K562 (cell line): ENCODE measurements around the gene ME3. TPM values are rescaled to one million over a fixed set of nuclear protein-coding genes. Genes with fewer than 3 reads are reported as not detected.

Experiments used
- CBX5 ChIP-seq: IDR thresholded peaks from 2 replicates; pipeline ENCODE4 v1.6.1; 2014; ENCODE audit warnings: low read depth, borderline replicate concordance
- CBX8 ChIP-seq: fragments of 200-600 bp; sonication (generic); IDR thresholded peaks from 2 replicates; pipeline ENCODE4 v1.6.1; 2012; ENCODE audit warnings: borderline replicate concordance, mixed run types, low read depth, mild to moderate bottlenecking, moderate library complexity, mixed read lengths, low read length, control low read depth, inconsistent platforms; ENCODE audit not compliant: poor library complexity, severe bottlenecking; ENCODE audit errors: extremely low read depth
- CC2D1A ChIP-seq: fragments of 450-650 bp; IDR thresholded peaks from 2 replicates; pipeline ENCODE4 v1.6.1; 2017; ENCODE audit warnings: mild to moderate bottlenecking
- KDM5B ChIP-seq: fragments of 200-600 bp; sonication (generic); IDR thresholded peaks from 2 replicates; pipeline ENCODE4 v1.6.1; 2012; ENCODE audit warnings: low read depth, mild to moderate bottlenecking, moderate library complexity, low read length, control low read depth, inconsistent platforms; ENCODE audit not compliant: insufficient replicate concordance
- MED1 ChIP-seq: sonication (generic); formaldehyde crosslinking; IDR thresholded peaks from 2 replicates; pipeline ENCODE4 v1.8.1; 2023; ENCODE audit warnings: missing genetic modification reagents, borderline replicate concordance
- MYC ChIP-seq, 2 experiments: fragments of 250-450 bp in 1 of 2; sonication (Bioruptor Pico) in 1 of 2; IDR thresholded peaks; 2 replicates each; pipeline versions ENCODE4 v1.5.1 to v1.6.1; 2012 to 2021; ENCODE audit warnings: low read depth in 2 of 2, borderline replicate concordance in 1 of 2, improper control_type of control experiment in 1 of 2, low read length in 1 of 2, mild to moderate bottlenecking in 1 of 2, moderate library complexity in 1 of 2
- POU5F1 ChIP-seq: fragments of 150-350 bp; IDR thresholded peaks from 2 replicates; pipeline ENCODE4 v1.6.1; 2014; ENCODE audit warnings: borderline replicate concordance, low read length, low read depth, mild to moderate bottlenecking; ENCODE audit not compliant: partially characterized antibody
- SMARCA5 ChIP-seq: fragments of 450-650 bp; IDR thresholded peaks from 2 replicates; pipeline ENCODE4 v1.6.1; 2016
- ZFP1 ChIP-seq: fragments of 450-650 bp; formaldehyde crosslinking; IDR thresholded peaks from 2 replicates; pipeline ENCODE4 v1.4.0; 2020; ENCODE audit warnings: mild to moderate bottlenecking, mixed read lengths
- ZNF592 ChIP-seq: fragments of 450-650 bp; IDR thresholded peaks from 2 replicates; pipeline ENCODE4 v1.6.1; 2017; ENCODE audit warnings: antibody characterized with exemption, mild to moderate bottlenecking
- ZNF695 ChIP-seq: fragments of 450-650 bp; formaldehyde crosslinking; IDR thresholded peaks from 2 replicates; pipeline ENCODE4 v1.4.0; 2020; ENCODE audit warnings: mild to moderate bottlenecking, moderate library complexity
- polyA plus RNA-seq, 8 experiments: library from polyadenylated mRNA; depleted of rRNA in 4 of 8; stranded (reverse) in 5 of 8; unstranded in 3 of 8; fragments of >200 nt; fragmentation: Nextera tagmentation in 2 of 8; fragmentation: Illumina TruSeq in 1 of 8; extraction: Ambion mirVana in 2 of 8; extraction: Trizol in 1 of 8; gene quantifications; 2 replicates each; pipeline versions ENCODE4 v1.2.1 to v1.2.3, GENCODE V29; 2011 to 2014; ENCODE audit warnings: inconsistent platforms in 1 of 8, missing spikeins in 1 of 8
- total RNA-seq, 7 experiments: library from RNA; depleted of rRNA in 6 of 7; stranded (reverse); fragments of >200 nt in 6 of 7; fragmentation: Illumina TruSeq in 2 of 7; extraction: Trizol in 2 of 7; gene quantifications; 2 replicates each; pipeline versions ENCODE4 v1.2.1 to v1.2.3, GENCODE V29; 2011 to 2021; ENCODE audit warnings: low replicate concordance in 1 of 7
- TF ChIP-seq, protein P1 (sequence below), 2 experiments: IDR thresholded peaks; 2 replicates each; pipeline ENCODE4 v1.6.1; 2012; ENCODE audit warnings: improper control_type of control experiment in 2 of 2, low read depth in 2 of 2, low read length in 2 of 2, borderline replicate concordance in 1 of 2
- TF ChIP-seq, protein P2 (sequence below): IDR thresholded peaks from 2 replicates; pipeline ENCODE4 v1.6.1; 2011; ENCODE audit warnings: borderline replicate concordance, low read depth, mild to moderate bottlenecking, moderate library complexity, low read length; ENCODE audit not compliant: insufficient read depth, poor library complexity, severe bottlenecking
- TF ChIP-seq, protein P3 (sequence below): fragments of 450-650 bp; formaldehyde crosslinking; IDR thresholded peaks from 2 replicates; pipeline ENCODE4 v1.4.0; 2020; ENCODE audit warnings: mild to moderate bottlenecking, moderate library complexity

Gene ME3
- total and polyA plus RNA-seq, 9 of the 15 experiments (the other 6 are each of a cell fraction or from before 2014, with no cell fraction given) = not detected

DNA sequence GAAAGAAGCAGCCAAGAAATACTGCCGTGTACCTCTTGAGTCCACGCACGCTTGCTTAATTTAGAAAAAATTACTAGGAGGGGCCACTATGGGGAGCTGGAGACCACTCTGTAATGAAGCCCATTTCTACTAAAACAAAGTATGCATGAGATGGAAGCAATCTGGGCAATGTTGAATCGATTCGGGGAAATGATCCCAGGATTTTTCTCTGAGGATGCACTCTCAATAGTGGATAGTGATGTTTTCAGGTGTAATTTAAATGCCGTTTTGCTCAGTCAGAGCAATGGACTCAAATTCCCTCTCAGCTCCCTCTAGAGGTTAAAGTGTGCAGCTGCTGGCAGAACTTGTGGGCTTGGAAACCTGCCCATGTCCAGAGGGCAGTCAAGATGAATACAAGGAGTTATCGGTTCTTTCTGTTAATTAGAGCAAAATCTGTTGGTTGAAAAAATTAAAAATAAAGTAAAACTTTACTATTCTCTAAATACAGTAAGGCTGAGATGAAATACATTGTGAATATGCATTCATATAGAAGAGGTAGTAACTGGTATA lies 64.1 kb downstream of the ME3 start (continued):
- TF ChIP-seq CBX8 (no peak), ZNF695 (CRISPR knock-in tag) (no peak), POU5F1 (no peak), MED1 (no peak), SMARCA5 (no peak; the same call in 1 of the 2 replicates), CC2D1A (peak; percentile 72; the same call in 1 of the 2 replicates), ZNF592 (0 out of 2 replicates have a peak, but pooled peaks have one; percentile 41), ZFP1 (CRISPR knock-in tag) (no peak), CBX5 (no peak), MYC (IDR thresholded peaks at IDR 0.05; ENCODE audit: low read depth, low read length) (no peak), MYC (CRISPR knock-in tag; IDR thresholded peaks at IDR 0.05; ENCODE audit: borderline replicate concordance, low read depth) (no peak), KDM5B (no peak)
- TF ChIP-seq, protein P1, sequence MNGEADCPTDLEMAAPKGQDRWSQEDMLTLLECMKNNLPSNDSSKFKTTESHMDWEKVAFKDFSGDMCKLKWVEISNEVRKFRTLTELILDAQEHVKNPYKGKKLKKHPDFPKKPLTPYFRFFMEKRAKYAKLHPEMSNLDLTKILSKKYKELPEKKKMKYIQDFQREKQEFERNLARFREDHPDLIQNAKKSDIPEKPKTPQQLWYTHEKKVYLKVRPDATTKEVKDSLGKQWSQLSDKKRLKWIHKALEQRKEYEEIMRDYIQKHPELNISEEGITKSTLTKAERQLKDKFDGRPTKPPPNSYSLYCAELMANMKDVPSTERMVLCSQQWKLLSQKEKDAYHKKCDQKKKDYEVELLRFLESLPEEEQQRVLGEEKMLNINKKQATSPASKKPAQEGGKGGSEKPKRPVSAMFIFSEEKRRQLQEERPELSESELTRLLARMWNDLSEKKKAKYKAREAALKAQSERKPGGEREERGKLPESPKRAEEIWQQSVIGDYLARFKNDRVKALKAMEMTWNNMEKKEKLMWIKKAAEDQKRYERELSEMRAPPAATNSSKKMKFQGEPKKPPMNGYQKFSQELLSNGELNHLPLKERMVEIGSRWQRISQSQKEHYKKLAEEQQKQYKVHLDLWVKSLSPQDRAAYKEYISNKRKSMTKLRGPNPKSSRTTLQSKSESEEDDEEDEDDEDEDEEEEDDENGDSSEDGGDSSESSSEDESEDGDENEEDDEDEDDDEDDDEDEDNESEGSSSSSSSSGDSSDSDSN (IDR thresholded peaks at IDR 0.05; ENCODE audit: borderline replicate concordance in 1 of 2, low read depth in 2 of 2, low read length in 2 of 2) = no peak
- TF ChIP-seq, protein P2, sequence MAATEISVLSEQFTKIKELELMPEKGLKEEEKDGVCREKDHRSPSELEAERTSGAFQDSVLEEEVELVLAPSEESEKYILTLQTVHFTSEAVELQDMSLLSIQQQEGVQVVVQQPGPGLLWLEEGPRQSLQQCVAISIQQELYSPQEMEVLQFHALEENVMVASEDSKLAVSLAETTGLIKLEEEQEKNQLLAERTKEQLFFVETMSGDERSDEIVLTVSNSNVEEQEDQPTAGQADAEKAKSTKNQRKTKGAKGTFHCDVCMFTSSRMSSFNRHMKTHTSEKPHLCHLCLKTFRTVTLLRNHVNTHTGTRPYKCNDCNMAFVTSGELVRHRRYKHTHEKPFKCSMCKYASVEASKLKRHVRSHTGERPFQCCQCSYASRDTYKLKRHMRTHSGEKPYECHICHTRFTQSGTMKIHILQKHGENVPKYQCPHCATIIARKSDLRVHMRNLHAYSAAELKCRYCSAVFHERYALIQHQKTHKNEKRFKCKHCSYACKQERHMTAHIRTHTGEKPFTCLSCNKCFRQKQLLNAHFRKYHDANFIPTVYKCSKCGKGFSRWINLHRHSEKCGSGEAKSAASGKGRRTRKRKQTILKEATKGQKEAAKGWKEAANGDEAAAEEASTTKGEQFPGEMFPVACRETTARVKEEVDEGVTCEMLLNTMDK = peak; percentile 14
- TF ChIP-seq, protein P3, sequence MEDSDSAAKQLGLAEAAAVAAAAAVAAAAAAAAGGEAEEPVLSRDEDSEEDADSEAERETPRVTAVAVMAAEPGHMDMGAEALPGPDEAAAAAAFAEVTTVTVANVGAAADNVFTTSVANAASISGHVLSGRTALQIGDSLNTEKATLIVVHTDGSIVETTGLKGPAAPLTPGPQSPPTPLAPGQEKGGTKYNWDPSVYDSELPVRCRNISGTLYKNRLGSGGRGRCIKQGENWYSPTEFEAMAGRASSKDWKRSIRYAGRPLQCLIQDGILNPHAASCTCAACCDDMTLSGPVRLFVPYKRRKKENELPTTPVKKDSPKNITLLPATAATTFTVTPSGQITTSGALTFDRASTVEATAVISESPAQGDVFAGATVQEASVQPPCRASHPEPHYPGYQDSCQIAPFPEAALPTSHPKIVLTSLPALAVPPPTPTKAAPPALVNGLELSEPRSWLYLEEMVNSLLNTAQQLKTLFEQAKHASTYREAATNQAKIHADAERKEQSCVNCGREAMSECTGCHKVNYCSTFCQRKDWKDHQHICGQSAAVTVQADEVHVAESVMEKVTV = peak; percentile 78
